ENCODE data around the gene ICA1.

- TF ChIP-seq MAX (IDR thresholded peaks at IDR 0.05; ENCODE audit: insufficient read depth, insufficient read length) (no peak), CTCF (IDR thresholded peaks at IDR 0.05; ENCODE audit: extremely low read depth in 1 of 2, insufficient read depth in 1 of 2, low read depth in 1 of 2, low read length in 2 of 2) (no peak), POLR2A (IDR thresholded peaks at IDR 0.05; ENCODE audit: low read depth, low read length) (no peak), POLR2AphosphoS5 (IDR thresholded peaks at IDR 0.05; ENCODE audit: insufficient read depth, low read depth, low read length) (no peak), EZH2 (IDR thresholded peaks at IDR 0.05; ENCODE audit: borderline replicate concordance, low read depth, low read length, severe bottlenecking) (no peak), MYC (IDR thresholded peaks at IDR 0.05; ENCODE audit: low read depth, low read length) (no peak), JUN (IDR thresholded peaks at IDR 0.05; ENCODE audit: borderline replicate concordance, insufficient read depth, insufficient read length, low read depth) (no peak), GATA2 (IDR thresholded peaks at IDR 0.05; ENCODE audit: insufficient read depth, insufficient read length, low read depth, low read length) (no peak)
Measured at GRCh38 chr7:8221567-8221966, 40.4 kb downstream of the ICA1 start.

All from endothelial cell of umbilical vein (primary cell).